ENCODE measurements around the gene EPAS1.
A peak's percentile ranks its signal among the peaks of the same experiment; 100 is the strongest.

Gene EPAS1

GRCh38 chr2:46361920-46362666, 64.9 kb downstream of the EPAS1 start:
- Mint-ChIP-seq H3K36me3 (ENCODE audit: low read depth) (peaks cover 23% of the 10 kb centered on the region), H3K9me3 (peaks cover 8% of the 10 kb centered on the region), H3K27ac (no peak overlapping the region), H3K4me1 (ENCODE audit: low read depth) (peaks cover 34% of the 10 kb centered on the region), H3K4me3 (no peak overlapping the region), H3K27me3 (ENCODE audit: low read depth) (peaks cover 6% of the 10 kb centered on the region)

DNA sequence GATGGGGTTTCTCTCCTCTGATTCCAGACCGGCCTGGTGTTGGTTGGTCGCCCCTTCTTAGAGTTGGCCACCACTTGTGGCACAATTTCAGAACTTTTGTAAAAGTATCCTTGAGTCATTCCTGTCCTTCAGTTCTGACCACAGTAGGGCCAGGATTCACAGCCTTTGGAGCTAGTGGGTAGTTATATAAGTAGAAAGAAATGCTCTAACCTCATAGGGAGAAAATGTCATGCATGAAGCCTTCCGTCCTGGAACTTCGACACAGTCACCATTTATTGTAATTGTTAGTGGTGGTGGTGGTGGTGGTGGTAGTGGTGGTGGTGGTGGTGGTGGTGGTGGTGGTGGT, 65.4 kb downstream of the EPAS1 start:
- H3K27ac Mint-ChIP-seq, result no peak overlapping the region
- H3K9me3 Mint-ChIP-seq, result peaks cover 3% of the 10 kb centered on the region
- H3K36me3 Mint-ChIP-seq (ENCODE audit: low read depth), result peaks cover 18% of the 10 kb centered on the region
- H3K4me3 Mint-ChIP-seq, result peak overlapping the region; percentile 13
- peaks cover 29% of the 10 kb centered on the region for H3K4me1 Mint-ChIP-seq (ENCODE audit: low read depth)
- H3K27me3 Mint-ChIP-seq (ENCODE audit: low read depth), result peaks cover 6% of the 10 kb centered on the region

DNA sequence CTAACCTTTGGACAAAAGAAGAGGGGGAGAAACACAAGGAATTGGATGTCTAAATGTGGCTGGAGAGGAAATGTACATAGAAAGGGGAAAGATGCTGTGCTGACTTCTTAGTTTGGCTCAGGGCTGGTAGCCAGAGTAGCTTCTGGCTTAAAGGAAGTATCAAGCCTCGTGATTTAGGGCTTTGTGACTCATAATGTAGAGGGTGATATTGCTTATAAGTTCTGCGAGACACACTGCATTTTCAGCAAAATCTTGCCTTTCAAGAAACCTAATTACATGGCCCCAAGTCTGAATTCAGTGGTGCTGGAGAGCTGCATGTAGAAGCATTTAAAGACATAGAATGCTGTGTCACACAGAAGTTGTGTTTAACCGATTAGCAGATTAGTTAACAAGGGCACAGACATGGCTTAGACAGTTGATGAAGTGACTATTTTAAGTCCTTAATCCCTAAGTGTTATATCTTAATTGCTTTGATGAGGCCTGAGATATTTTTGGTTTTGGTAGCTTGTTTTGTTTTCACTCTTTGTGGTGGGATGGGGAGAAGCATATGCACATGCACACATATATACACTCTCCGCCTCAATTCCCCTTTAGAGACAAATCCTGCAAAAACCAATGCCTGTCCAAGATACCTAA, 66.4 kb downstream of the EPAS1 start:
- H3K27ac Mint-ChIP-seq, result peak overlapping the region; percentile 26

DNA sequence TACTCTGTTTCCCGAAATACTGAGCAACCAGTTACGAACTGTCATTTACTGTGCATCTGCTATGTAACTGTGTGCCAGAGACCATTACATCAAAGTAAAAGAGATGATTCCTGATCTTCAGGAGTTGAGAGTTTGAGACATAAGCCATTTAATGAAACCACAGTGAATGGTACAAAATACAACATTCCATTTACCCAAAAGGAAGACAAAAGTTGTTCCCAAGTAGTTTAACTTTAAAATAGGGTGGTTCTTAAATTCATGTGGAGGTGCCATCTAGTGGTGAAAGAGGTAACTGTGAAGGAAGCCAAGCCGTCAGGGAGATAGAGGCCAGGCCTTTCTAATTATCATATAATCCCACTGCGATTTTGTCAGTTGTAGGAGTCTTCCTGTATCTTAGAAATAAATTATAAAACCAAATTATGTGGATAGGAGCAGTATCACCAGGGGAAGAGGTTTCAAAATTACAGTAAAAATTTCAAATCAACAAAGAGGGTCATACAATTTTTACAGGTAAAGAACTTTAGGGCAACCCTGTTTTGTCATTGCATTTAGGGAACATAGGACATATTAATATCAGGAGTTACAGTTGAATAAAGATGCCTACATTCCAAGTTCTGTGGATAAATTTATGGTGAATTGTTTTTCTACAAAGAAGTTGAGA, 67.7 kb downstream of the EPAS1 start:
- Mint-ChIP-seq H3K4me3 (no peak overlapping the region), H3K27me3 (ENCODE audit: low read depth) (peaks cover 10% of the 10 kb centered on the region), H3K27ac (no peak overlapping the region), H3K9me3 (no peaks in the 10 kb centered on the region), H3K4me1 (ENCODE audit: low read depth) (peaks cover 39% of the 10 kb centered on the region), H3K36me3 (ENCODE audit: low read depth) (peaks cover 10% of the 10 kb centered on the region)

More for the DNA sequence above, 66.4 kb downstream of the EPAS1 start:
- H3K4me3 Mint-ChIP-seq, result peak overlapping the region; percentile 31
- peaks cover 11% of the 10 kb centered on the region for H3K36me3 Mint-ChIP-seq (ENCODE audit: low read depth)
- peaks cover under 1% of the 10 kb centered on the region for H3K9me3 Mint-ChIP-seq
- peaks cover 6% of the 10 kb centered on the region for H3K27me3 Mint-ChIP-seq (ENCODE audit: low read depth)
- H3K4me1 Mint-ChIP-seq (ENCODE audit: low read depth), result peaks cover 34% of the 10 kb centered on the region

- H3K4me1 Mint-ChIP-seq (ENCODE audit: low read depth), result peaks cover 42% of the 10 kb centered on the region
- peaks cover 13% of the 10 kb centered on the region for H3K27me3 Mint-ChIP-seq (ENCODE audit: low read depth)
- no peak overlapping the region for H3K27ac Mint-ChIP-seq
- H3K36me3 Mint-ChIP-seq (ENCODE audit: low read depth), result peaks cover 13% of the 10 kb centered on the region
- H3K4me3 Mint-ChIP-seq, result no peak overlapping the region
- no peaks in the 10 kb centered on the region for H3K9me3 Mint-ChIP-seq
Measured at GRCh38 chr2:46365913-46366667, 68.9 kb downstream of the EPAS1 start.

- Mint-ChIP-seq H3K27ac (no peak overlapping the region), H3K36me3 (ENCODE audit: low read depth) (peaks cover 7% of the 10 kb centered on the region), H3K4me1 (ENCODE audit: low read depth) (peaks cover 41% of the 10 kb centered on the region), H3K27me3 (ENCODE audit: low read depth) (peaks cover 13% of the 10 kb centered on the region), H3K4me3 (no peak overlapping the region), H3K9me3 (no peaks in the 10 kb centered on the region)
Measured at GRCh38 chr2:46366668-46367052, 69.5 kb downstream of the EPAS1 start.

DNA sequence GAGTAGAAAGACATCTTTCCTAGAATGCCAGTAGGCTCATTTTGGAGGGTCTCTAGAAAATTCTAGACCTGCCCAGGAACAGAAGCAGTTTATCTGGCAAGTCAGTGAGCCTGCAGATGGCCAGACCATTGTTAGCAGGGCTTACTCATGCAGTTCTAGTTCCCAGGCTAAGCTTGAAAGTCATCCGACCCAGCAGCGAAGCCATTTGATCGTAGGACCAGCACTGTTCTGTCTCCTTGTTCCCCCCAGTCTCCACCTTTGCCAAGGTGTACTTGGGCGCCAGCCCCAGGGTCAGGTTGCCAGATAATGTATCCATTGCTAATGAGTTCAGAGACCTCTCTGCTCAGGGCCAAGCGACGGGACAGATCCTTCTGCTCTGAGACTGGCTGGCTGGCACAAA, 70.1 kb downstream of the EPAS1 start:
- Mint-ChIP-seq H3K27ac (no peak overlapping the region), H3K4me1 (ENCODE audit: low read depth) (peaks cover 36% of the 10 kb centered on the region), H3K4me3 (no peak overlapping the region), H3K27me3 (ENCODE audit: low read depth) (peaks cover 13% of the 10 kb centered on the region), H3K9me3 (no peaks in the 10 kb centered on the region), H3K36me3 (ENCODE audit: low read depth) (peaks cover 6% of the 10 kb centered on the region)

- H3K4me3 Mint-ChIP-seq, result no peak overlapping the region
Measured at GRCh38 chr2:46368401-46368800, 71.2 kb downstream of the EPAS1 start.

GRCh38 chr2:46369783-46370182, 72.6 kb downstream of the EPAS1 start:
- H3K27ac Mint-ChIP-seq, result no peak overlapping the region
- peaks cover 15% of the 10 kb centered on the region for H3K4me1 Mint-ChIP-seq (ENCODE audit: low read depth)
- no peaks in the 10 kb centered on the region for H3K9me3 Mint-ChIP-seq
- H3K27me3 Mint-ChIP-seq (ENCODE audit: low read depth), result peaks cover 17% of the 10 kb centered on the region
- no peak overlapping the region for H3K4me3 Mint-ChIP-seq
- peaks cover 3% of the 10 kb centered on the region for H3K36me3 Mint-ChIP-seq (ENCODE audit: low read depth)

More at GRCh38 chr2:46368401-46368800, 71.2 kb downstream of the EPAS1 start:
- H3K36me3 Mint-ChIP-seq (ENCODE audit: low read depth), result peaks cover 6% of the 10 kb centered on the region
- H3K4me1 Mint-ChIP-seq (ENCODE audit: low read depth), result peaks cover 26% of the 10 kb centered on the region
- H3K27me3 Mint-ChIP-seq (ENCODE audit: low read depth), result peaks cover 13% of the 10 kb centered on the region
- no peaks in the 10 kb centered on the region for H3K9me3 Mint-ChIP-seq
- H3K27ac Mint-ChIP-seq, result no peak overlapping the region

DNA sequence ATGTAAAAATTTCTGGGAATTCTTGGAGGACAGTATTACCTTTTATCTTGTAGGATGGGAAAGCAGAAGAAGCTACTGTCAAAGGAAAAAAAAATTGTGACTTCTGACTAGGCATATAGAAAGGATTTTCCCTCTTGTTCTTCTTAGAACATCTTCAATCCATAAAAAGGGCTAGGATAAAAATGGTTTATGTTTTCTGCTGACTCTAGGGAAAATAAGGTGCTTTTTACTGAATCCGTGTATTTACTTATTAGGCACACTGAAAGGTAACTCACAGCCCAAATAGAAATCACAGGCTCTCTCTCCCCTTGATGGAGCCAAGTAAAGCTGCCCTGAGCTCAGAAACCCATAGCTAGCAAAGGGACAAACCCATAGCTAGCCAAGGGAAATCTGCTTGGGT, 74.6 kb downstream of the EPAS1 start:
- H3K4me1 Mint-ChIP-seq (ENCODE audit: low read depth), result peaks cover 13% of the 10 kb centered on the region
- H3K4me3 Mint-ChIP-seq, result no peak overlapping the region
- no peak overlapping the region for H3K27ac Mint-ChIP-seq
- peaks cover 3% of the 10 kb centered on the region for H3K36me3 Mint-ChIP-seq (ENCODE audit: low read depth)
- no peaks in the 10 kb centered on the region for H3K9me3 Mint-ChIP-seq
- H3K27me3 Mint-ChIP-seq (ENCODE audit: low read depth), result peaks cover 11% of the 10 kb centered on the region

GRCh38 chr2:46372475-46372874, 75.3 kb downstream of the EPAS1 start:
- Mint-ChIP-seq H3K4me3 (no peak overlapping the region), H3K36me3 (ENCODE audit: low read depth) (peaks cover 3% of the 10 kb centered on the region), H3K27ac (no peak overlapping the region), H3K4me1 (ENCODE audit: low read depth) (peaks cover 13% of the 10 kb centered on the region), H3K27me3 (ENCODE audit: low read depth) (peaks cover 11% of the 10 kb centered on the region), H3K9me3 (no peaks in the 10 kb centered on the region)

- Mint-ChIP-seq H3K4me1 (ENCODE audit: low read depth) (peaks cover 9% of the 10 kb centered on the region), H3K27me3 (ENCODE audit: low read depth) (peaks cover 11% of the 10 kb centered on the region), H3K9me3 (no peaks in the 10 kb centered on the region), H3K36me3 (ENCODE audit: low read depth) (peaks cover 3% of the 10 kb centered on the region), H3K27ac (no peak overlapping the region), H3K4me3 (no peak overlapping the region)
Measured at GRCh38 chr2:46373238-46373637, 76.0 kb downstream of the EPAS1 start.

GRCh38 chr2:46375566-46376125, 78.4 kb downstream of the EPAS1 start:
- no peak overlapping the region for H3K4me3 Mint-ChIP-seq
- no peaks in the 10 kb centered on the region for H3K9me3 Mint-ChIP-seq
- H3K27ac Mint-ChIP-seq, result no peak overlapping the region
- no peaks in the 10 kb centered on the region for H3K36me3 Mint-ChIP-seq (ENCODE audit: low read depth)
- peaks cover 3% of the 10 kb centered on the region for H3K27me3 Mint-ChIP-seq (ENCODE audit: low read depth)
- H3K4me1 Mint-ChIP-seq (ENCODE audit: low read depth), result no peaks in the 10 kb centered on the region

DNA sequence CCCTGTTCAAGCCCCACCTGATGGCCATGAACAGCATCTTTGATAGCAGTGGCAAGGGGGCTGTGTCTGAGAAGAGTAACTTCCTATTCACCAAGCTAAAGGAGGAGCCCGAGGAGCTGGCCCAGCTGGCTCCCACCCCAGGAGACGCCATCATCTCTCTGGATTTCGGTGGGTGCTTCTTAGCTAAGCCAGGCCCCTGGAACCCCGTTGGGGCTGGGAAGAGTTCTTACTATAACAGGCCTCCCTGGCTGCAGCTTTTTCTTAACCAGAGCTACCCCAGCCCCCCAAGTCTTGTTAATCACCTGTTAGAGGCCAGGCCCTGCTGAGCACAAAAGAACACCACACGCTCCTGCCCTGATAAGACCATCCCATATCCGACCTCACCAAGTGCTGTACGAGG, 79.4 kb downstream of the EPAS1 start:
- Mint-ChIP-seq H3K27me3 (ENCODE audit: low read depth) (peaks cover 3% of the 10 kb centered on the region), H3K27ac (no peak overlapping the region), H3K36me3 (ENCODE audit: low read depth) (no peaks in the 10 kb centered on the region)

More for the DNA sequence above, 79.4 kb downstream of the EPAS1 start:
- H3K4me3 Mint-ChIP-seq, result no peak overlapping the region
- no peaks in the 10 kb centered on the region for H3K4me1 Mint-ChIP-seq (ENCODE audit: low read depth)
- H3K9me3 Mint-ChIP-seq, result no peaks in the 10 kb centered on the region

Data from T-helper 1 cell treated with Interleukin-12 subunit alpha and Interleukin-12 subunit beta and Interleukin-4 antibody, amounts not matched to agents 30 μg/mL and 1 μg/mL, for 36 hours (primary cell).